HG03097 (cell line): ENCODE data around the gene LGR6.
"Not testable (repeated sequence)": the region's sequence is repeated elsewhere in the genome, so short reads cannot be mapped to it uniquely, and the experiment has no call there.

Experiments
- ATAC-seq: cut with Tn5 transposase; IDR thresholded peaks from one replicate; pipeline ENCODE4 v1.9.1; 2021; ENCODE audit not compliant: unreplicated experiment, low FRiP score

The LGR6 gene

GRCh38 chr1:202261209-202261958 lies 67.8 kb downstream of the LGR6 start:
- not testable (repeated sequence) for ATAC-seq

GRCh38 chr1:202263628-202264027 lies 70.0 kb downstream of the LGR6 start:
- no peak for ATAC-seq

GRCh38 chr1:202264300-202264699 lies 70.7 kb downstream of the LGR6 start:
- ATAC-seq, result no peak

DNA sequence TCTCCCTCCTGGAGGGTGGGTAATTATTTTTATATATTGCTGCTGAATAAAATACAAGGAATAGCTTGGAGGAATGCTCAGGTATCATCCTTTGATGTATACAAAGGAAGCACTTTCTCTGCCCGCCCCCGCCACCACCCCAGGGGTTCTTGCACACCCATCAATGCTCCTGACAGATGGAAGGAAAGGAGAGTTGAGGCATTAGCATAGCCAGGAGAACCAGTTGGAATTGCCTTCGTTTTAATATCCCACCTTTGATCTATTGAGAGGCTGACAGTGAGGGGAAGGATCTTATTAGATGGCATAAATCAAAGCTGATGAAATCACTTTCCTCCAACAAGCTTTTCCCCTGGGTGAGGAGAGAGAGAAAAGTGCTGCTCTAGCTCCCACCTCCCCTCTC lies 71.1 kb downstream of the LGR6 start:
- ATAC-seq, result no peak

DNA sequence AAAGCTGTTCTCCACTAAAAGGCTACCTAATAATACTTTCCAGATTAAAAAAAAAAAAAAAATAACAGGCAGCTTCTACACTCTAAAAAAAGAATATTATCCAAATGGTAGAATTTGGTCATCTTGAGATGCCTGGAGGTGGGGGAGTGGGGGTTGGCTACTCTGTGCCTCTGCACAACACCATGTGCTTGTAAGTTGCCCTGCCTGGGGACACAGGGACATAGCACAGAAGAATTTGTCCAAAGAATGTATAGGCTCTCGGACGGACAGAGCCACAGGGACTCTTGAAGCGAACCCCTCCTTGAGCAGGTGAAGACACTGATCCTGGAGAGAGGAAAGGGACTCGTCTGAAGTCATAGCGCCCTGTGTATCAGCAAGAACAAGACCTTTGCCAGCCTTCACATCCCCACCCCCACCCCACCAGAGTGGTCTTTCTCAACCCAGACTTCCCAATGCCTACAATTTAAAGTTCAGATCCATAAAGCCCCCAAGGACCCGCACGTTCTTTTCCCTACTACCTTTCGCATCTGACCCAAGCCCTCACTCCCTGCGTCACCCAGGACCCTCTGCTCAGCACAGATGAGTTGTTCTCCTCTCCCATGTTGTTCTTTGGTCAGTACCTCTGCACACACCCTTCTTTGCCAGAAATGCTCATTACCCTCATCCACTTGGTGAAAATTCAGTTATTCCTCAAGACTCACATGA lies 72.6 kb downstream of the LGR6 start:
- ATAC-seq, result no peak

DNA sequence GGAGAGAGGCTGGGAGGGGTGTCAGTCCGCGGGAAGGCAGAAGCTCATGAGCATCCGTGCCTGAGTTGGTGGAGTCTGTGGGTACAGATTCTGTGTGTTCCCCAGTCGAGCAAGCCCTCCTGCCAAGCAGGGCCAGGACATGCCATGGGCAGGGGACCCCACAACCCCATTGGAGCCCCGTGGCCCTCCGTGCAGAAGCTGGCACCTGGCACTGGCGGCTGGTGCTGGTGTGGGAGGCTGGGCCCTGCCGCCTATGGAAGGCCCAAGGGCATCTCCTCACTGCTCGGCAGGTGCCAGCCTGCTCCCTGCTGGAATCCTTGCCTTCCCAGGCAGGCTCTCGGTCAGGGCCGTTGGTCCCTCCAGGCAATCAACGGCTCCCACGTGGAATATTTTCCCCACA lies 74.4 kb downstream of the LGR6 start:
- no peak for ATAC-seq

DNA sequence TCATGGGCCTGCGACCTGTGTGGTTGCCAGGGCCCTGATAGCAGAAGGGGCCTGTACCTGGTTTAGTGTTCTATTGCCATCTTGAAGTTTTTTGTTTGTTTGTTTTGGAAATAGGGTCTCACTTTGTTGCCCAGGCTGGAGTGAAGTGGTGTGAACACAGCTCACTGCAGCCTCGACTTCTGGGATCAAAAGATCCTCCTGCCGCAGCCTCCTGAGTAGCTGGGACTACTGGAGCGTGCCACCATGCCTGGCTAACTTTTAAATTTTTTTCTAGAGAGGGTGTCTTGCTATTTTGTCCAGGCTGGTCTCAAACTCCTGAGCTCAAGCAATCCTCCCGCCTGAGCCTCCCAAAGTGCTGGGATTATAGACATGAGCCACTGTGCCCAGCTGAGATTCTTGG lies 75.2 kb downstream of the LGR6 start:
- ATAC-seq, result no peak

DNA sequence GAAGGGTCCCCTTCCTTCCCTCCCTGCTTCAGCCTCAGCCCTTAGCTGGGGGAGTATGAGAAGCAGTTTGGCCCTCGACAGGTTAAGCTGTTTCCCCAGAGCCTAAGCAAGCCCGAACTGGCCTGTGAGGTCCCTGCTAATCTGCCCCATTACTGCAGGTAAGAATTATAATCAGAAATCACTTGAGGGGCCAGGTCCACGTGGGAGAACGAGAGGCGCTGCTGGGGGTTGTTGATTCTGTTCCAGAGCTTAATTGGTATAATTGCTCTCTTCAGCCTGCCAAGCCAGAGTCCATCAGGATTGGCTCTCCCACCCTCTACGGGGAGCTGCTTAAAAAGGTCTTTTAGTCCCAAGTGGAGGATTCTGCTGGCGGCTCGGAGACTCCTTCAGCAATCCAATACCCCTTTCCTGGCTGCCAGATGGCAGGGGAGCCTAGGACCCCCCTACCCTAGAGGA lies 77.3 kb downstream of the LGR6 start:
- ATAC-seq, result no peak

GRCh38 chr1:202272103-202272845 lies 78.7 kb downstream of the LGR6 start:
- no peak for ATAC-seq

GRCh38 chr1:202274611-202275010 lies 81.0 kb downstream of the LGR6 start:
- no peak for ATAC-seq

GRCh38 chr1:202275061-202275770 lies 81.6 kb downstream of the LGR6 start:
- no peak for ATAC-seq

- no peak for ATAC-seq
These were observed 82.6 kb downstream of the LGR6 start for GRCh38 chr1:202276081-202276715.

- ATAC-seq, result no peak
These were observed 83.3 kb downstream of the LGR6 start for GRCh38 chr1:202276920-202277319.

GRCh38 chr1:202278751-202279150 lies 85.2 kb downstream of the LGR6 start:
- no peak for ATAC-seq

GRCh38 chr1:202279806-202280205 lies 86.2 kb downstream of the LGR6 start:
- no peak for ATAC-seq

DNA sequence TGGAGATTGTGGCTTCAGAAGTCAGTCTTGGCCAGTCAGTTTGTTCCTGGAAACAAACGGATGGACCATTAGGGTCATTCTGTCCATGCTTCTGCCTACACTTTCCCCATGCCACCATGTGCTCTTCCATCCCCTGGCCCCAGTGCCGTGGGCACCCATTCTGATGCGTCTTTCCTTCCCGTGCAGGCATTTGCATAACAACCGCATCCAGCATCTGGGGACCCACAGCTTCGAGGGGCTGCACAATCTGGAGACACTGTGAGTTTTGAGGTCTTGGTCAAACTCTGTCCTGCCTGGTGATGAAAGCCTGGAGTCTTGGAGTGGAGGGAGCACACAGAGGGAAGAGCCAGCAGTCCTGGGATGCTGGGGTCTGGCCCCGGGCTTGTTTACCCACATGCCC lies 87.0 kb downstream of the LGR6 start:
- no peak for ATAC-seq

DNA sequence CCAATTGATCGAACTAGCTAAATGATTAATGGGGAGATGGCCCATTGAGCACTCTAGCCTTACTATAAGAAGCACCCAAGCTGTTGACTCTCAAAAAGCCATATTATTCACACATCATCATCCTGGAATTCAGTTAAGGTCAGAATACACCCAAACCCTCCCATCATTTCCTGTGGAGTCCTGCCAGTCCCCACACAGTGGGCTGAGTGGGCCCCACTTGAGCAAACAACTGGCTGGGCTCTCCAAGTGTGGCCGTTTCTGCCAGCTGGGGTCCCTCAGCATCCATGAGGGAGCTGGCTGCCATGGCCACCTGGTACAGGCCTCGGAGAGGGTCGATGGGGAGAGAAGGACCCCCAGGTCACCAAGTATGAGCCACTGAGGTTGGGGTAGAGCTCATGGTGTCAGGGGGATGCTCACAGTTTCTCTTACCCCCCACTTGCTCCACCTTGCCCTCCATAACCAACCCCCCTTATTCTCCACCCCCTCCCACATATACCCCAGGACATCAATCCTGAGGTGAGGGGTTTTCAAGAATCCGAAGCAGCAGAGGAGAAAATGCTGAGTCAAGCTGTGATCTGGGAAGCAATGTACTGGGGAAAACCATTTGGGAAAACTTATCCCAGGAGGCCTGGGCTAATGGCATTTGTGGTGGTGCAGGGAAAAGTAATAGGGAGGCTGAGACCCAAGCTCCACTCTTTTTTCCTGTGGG lies 87.9 kb downstream of the LGR6 start:
- ATAC-seq, result no peak

DNA sequence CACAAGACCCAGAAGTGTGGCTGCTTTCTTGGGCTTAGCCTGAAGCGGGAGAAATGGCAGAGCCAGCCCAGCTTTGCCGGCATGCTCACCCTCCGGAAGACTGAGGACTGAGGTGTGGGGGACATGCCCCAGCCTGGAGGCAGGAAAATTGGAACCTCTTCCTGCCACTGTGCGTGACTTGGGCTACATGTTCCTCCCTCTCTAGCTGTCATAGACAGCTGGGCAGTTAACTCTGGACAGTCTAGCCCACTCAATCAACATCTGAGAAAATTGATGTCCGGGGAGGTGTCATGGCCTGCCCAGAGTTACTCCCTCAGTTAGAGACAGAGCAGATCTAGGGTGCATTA lies 88.4 kb downstream of the LGR6 start:
- ATAC-seq, result no peak

GRCh38 chr1:202282596-202283283 lies 89.1 kb downstream of the LGR6 start:
- ATAC-seq, result no peak
